ENCODE results near the gene CPVL. TPM values are rescaled to one million over a fixed set of nuclear protein-coding genes. Genes with fewer than 3 reads are reported as not detected.

The CPVL gene
- total RNA-seq, 2 donors from 2014 or later, result 1.4 TPM; not detected in 1

DNA sequence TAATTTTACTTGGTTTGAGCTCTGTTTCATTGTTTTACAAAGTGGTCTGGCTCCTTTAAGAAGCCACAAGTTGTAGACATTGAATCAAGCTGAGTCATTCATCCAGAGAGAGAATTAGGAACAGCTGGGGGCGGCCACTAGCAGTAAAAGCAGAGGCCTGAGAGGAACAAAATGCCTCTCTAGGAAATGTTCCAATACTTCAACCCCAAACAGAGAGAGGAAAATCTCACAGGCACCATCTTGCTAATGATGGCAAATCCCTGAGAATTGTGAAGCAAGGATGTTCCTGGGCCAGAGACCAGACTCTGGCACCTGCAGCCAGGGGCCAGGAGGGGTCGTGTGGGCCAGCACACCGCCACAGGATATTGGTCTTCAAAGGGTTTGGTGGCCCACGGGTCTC lies 161.7 kb downstream of the CPVL start:
- no peak for ATAC-seq
- Mint-ChIP-seq H3K36me3 (no peaks in the 10 kb centered on the region), H3K4me1 (ENCODE audit: low read depth in 2 of 2) (peaks cover 10 to 11% of the 10 kb centered on the region in 2 donors)

GRCh38 chr7:28984217-28984616 lies 162.1 kb downstream of the CPVL start:
- Mint-ChIP-seq H3K27me3 (peaks cover 22 to 32% of the 10 kb centered on the region in 2 donors), H3K4me3 (no peak overlapping the region), H3K4me1 (ENCODE audit: low read depth in 2 of 2) (peaks cover 10 to 11% of the 10 kb centered on the region in 2 donors), H3K36me3 (no peaks in the 10 kb centered on the region), H3K27ac (no peak overlapping the region), H3K9me3 (no peaks in the 10 kb centered on the region)
- ATAC-seq, result no peak
- no peak for DNase-seq (ENCODE audit: low spot score)

More for the DNA sequence above, 161.7 kb downstream of the CPVL start:
- DNase-seq (ENCODE audit: low spot score), result no peak
- Mint-ChIP-seq H3K4me3 (no peak overlapping the region), H3K27me3 (peaks cover 22 to 28% of the 10 kb centered on the region in 2 donors), H3K9me3 (no peaks in the 10 kb centered on the region), H3K27ac (no peak overlapping the region)

DNA sequence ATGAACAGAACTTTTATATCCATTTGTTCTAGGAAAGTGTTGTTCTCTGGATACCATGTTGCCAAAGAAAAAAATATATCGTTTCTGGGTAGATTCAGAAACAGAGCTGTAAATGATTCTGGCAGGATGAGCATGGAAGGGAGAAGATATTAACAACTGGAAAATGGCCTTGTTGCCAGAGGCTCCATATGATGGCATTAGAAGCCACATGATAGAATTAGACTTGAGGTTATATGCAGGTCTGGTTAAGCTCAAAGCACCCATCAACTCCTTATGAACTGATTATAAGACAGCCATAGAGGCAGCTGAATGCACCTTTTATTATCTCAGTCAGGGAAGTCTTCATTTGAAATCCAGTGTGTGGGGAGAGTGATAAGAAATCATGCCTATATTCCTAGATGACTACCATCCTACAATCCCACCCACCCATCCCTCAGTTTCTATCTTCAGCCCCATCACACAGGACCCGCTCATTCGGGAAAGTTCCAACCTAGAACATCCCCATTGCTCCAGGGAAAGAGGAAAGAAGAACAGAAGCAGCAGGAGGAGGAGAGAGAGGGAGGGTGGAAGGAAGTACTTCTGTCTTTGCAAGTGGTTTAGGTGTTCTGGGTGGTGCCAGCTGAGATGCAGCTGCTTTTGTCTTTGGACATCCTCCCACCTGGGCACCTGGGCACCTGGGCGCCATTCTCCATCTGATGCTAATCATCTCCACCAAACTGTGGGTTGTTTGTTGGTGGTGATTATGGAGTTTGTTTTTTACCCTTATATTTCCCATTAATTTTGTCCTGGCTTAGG lies 162.7 kb downstream of the CPVL start:
- ATAC-seq (no peak), DNase-seq (ENCODE audit: low spot score) (no peak)
- Mint-ChIP-seq H3K27me3 (peaks cover 24 to 33% of the 10 kb centered on the region in 2 donors), H3K9me3 (no peaks in the 10 kb centered on the region), H3K36me3 (no peaks in the 10 kb centered on the region), H3K27ac (no peak overlapping the region), H3K4me1 (ENCODE audit: low read depth in 2 of 2) (peaks cover 10 to 11% of the 10 kb centered on the region in 2 donors), H3K4me3 (no peak overlapping the region)

GRCh38 chr7:28981161-28981465 lies 165.2 kb downstream of the CPVL start:
- Mint-ChIP-seq H3K36me3 (no peaks in the 10 kb centered on the region), H3K4me1 (ENCODE audit: low read depth in 2 of 2) (peaks cover 0 to under 1% of the 10 kb centered on the region in 2 donors), H3K27ac (no peak overlapping the region), H3K27me3 (peaks cover 13 to 18% of the 10 kb centered on the region in 2 donors), H3K4me3 (no peak overlapping the region), H3K9me3 (no peaks in the 10 kb centered on the region)
- DNase-seq (ENCODE audit: low spot score) (no peak), ATAC-seq (no peak)

DNA sequence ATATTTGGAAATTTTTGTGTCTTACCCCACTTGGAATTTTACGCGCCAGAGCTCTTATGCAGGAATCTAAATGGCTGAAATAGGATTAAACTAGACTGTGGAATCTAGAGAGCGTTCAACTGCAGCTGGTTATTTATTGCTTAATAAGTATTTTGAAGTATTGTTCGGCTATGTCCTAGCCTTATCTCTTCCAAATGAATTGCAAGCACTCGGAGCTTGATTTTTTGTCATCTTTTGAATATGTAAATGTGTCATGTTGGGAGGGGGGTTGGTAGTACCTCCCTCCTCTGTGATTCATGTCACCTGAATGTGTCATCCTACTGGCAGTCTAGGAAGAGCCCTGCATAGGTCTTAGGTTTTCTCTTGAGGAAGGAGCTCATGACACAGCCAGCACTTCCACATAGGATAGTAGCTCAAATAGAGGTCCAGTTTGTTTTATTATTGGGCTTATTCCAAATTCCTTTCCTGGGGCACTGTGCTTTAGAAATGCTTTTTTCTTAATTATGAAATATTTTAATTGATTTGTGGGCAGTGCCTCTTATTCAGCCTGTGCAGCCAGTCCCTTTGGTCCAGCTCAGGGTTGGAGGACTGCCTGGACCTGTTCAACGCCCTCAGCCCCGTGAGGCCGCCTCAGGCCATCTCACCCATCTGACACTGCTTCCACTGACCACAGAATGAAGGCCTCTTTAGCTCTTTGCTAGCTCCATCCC lies 165.7 kb downstream of the CPVL start:
- no peaks in the 10 kb centered on the region for H3K36me3 Mint-ChIP-seq
- H3K27ac Mint-ChIP-seq, result no peak overlapping the region
- H3K4me1 Mint-ChIP-seq (ENCODE audit: low read depth in 2 of 2), result no peaks in the 10 kb centered on the region
- ATAC-seq (no peak), DNase-seq (ENCODE audit: low spot score) (no peak)
- peaks cover 8 to 18% of the 10 kb centered on the region in 2 donors for H3K27me3 Mint-ChIP-seq
- no peak overlapping the region for H3K4me3 Mint-ChIP-seq
- H3K9me3 Mint-ChIP-seq, result no peaks in the 10 kb centered on the region

GRCh38 chr7:28979776-28980175 lies 166.6 kb downstream of the CPVL start:
- Mint-ChIP-seq H3K27me3 (peaks cover 7 to 20% of the 10 kb centered on the region in 2 donors), H3K36me3 (no peaks in the 10 kb centered on the region), H3K4me3 (no peak overlapping the region), H3K27ac (no peak overlapping the region), H3K4me1 (ENCODE audit: low read depth in 2 of 2) (no peaks in the 10 kb centered on the region), H3K9me3 (no peaks in the 10 kb centered on the region)
- ATAC-seq (no peak), DNase-seq (ENCODE audit: low spot score) (no peak)

GRCh38 chr7:28977881-28978280 lies 168.5 kb downstream of the CPVL start:
- no peak for DNase-seq (ENCODE audit: low spot score)
- Mint-ChIP-seq H3K36me3 (peaks cover 11% of the 10 kb centered on the region), H3K4me3 (no peak overlapping the region), H3K27me3 (peaks cover 18 to 28% of the 10 kb centered on the region in 2 donors), H3K27ac (no peak overlapping the region), H3K4me1 (ENCODE audit: low read depth in 2 of 2) (no peaks in the 10 kb centered on the region), H3K9me3 (peaks cover 10% of the 10 kb centered on the region)
- ATAC-seq, result no peak

DNA sequence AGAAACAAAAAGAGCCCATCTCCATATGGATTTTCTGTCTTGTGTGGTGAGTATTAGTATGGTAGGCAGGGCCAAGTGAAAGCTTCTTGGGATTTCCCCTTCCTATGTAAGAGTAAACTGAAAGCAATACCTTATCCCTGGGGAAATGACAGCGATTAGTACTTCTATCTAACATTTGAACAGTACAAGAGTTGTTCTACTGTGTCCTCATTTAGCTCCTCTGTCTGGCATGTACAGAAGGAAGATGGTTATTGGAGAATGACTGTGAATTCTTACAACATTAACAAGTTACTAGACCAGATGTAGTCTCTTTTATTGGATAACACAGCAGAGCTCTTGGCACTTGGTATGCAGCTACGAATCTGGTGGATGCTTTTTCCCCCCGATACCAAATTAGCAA lies 170.3 kb downstream of the CPVL start:
- Mint-ChIP-seq H3K4me3 (no peak overlapping the region), H3K4me1 (ENCODE audit: low read depth in 2 of 2) (no peaks in the 10 kb centered on the region), H3K9me3 (peaks cover 13% of the 10 kb centered on the region), H3K36me3 (peaks cover 18% of the 10 kb centered on the region), H3K27ac (no peak overlapping the region), H3K27me3 (peaks cover 25 to 27% of the 10 kb centered on the region in 2 donors)
- ATAC-seq (no peak), DNase-seq (ENCODE audit: low spot score) (no peak)

DNA sequence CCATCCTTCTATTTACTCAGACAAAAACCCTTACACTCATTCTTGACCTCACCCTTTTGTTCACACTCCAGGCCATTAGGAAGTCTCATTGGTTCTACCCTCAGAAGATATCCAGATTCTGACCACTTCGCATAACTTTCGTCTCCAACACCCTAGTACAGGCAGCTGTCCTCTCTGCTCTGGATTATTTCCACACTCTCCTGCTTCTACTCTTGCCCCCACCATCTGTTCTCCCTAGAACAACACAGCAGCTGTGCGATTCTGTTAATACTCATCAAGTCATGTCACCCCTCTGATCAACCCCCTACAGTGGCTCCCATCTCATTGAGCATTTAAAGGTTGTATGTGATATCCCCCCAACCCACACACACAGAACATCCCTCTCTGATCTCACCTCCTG lies 172.7 kb downstream of the CPVL start:
- Mint-ChIP-seq H3K4me1 (ENCODE audit: low read depth in 2 of 2) (no peaks in the 10 kb centered on the region), H3K36me3 (peaks cover 18% of the 10 kb centered on the region), H3K4me3 (no peak overlapping the region), H3K27ac (no peak overlapping the region), H3K27me3 (peaks cover 16 to 18% of the 10 kb centered on the region in 2 donors), H3K9me3 (peaks cover 13% of the 10 kb centered on the region)
- ATAC-seq (peak in 1 of 2 donors; percentile 9), DNase-seq (ENCODE audit: low spot score) (no peak)

GRCh38 chr7:28964056-28964455 lies 182.3 kb downstream of the CPVL start:
- DNase-seq (ENCODE audit: low spot score) (no peak), ATAC-seq (no peak)
- Mint-ChIP-seq H3K27ac (no peak overlapping the region), H3K27me3 (peaks cover 20 to 22% of the 10 kb centered on the region in 2 donors), H3K36me3 (no peaks in the 10 kb centered on the region), H3K9me3 (no peaks in the 10 kb centered on the region), H3K4me1 (ENCODE audit: low read depth in 2 of 2) (no peaks in the 10 kb centered on the region), H3K4me3 (no peak overlapping the region)

DNA sequence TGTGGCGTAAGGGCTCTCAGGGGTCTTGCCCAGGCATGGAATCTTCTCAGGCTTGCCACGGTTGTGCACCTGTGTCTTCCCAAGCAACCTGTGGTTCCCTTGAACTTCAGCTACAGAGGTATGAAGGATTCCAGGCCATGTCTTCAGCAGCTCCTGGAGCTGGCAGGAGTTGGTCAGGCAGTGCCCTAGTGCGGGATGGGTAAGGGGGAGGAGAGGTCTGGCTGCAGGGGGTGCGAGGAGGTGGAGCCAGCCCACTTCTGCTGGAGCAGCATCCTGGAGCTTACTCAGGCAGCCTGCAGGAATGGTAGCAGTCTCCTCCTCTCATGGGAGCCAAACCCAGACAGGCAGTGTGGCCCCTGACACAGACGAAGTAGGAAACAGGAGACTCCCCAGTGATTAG lies 184.4 kb downstream of the CPVL start:
- no peaks in the 10 kb centered on the region for H3K36me3 Mint-ChIP-seq
- H3K9me3 Mint-ChIP-seq, result no peaks in the 10 kb centered on the region
- H3K4me3 Mint-ChIP-seq, result no peak overlapping the region
- no peak overlapping the region for H3K27ac Mint-ChIP-seq
- H3K4me1 Mint-ChIP-seq (ENCODE audit: low read depth in 2 of 2), result peaks cover 0 to 7% of the 10 kb centered on the region in 2 donors
- H3K27me3 Mint-ChIP-seq, result peaks cover 32 to 38% of the 10 kb centered on the region in 2 donors
- no peak for ATAC-seq
- no peak for DNase-seq (ENCODE audit: low spot score)

DNA sequence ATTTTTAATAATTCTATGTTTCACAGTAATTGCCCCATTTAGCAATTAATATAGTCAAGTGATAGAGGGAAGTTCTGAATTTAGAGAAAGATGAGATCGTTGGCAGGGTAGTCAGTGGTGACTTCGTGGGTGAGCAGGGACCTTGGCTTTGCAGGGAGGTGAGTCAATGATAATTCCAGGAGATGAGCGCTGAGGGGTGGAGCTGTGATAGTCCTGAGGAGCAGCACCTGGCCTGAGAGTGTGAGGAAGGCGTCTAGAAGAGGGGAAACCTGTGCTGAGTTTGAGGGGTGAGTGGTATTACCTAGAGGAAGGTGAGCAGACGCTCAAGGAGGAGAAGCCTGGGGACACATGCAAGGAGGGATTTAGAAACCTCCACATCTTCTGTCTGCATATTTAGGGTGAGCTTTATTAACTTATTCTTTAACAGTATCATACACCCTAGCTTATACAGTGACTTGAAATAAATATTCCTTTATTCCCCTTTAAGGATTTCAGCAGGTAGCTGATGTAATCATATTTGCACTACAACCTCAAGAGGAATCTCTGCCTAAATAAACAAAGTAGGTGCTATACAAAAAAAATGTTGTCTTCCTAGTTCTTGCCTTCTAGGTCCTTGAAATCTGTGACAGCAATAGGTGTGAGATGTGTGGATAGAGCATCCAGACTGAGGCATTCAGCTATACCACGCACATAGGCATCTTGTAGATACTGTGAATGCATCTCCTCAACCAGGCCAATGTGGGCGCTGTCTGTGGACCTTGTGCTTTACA lies 186.1 kb downstream of the CPVL start:
- ATAC-seq (no peak), DNase-seq (ENCODE audit: low spot score) (no peak)
- Mint-ChIP-seq H3K27me3 (peaks cover 31 to 40% of the 10 kb centered on the region in 2 donors), H3K4me3 (no peak overlapping the region), H3K36me3 (no peaks in the 10 kb centered on the region), H3K9me3 (no peaks in the 10 kb centered on the region), H3K4me1 (ENCODE audit: low read depth in 2 of 2) (peaks cover 0 to 9% of the 10 kb centered on the region in 2 donors), H3K27ac (no peak overlapping the region)

GRCh38 chr7:28958980-28959347 lies 187.4 kb downstream of the CPVL start:
- Mint-ChIP-seq H3K27me3 (peaks cover 37 to 45% of the 10 kb centered on the region in 2 donors), H3K27ac (no peak overlapping the region), H3K4me3 (no peak overlapping the region), H3K36me3 (no peaks in the 10 kb centered on the region), H3K9me3 (no peaks in the 10 kb centered on the region), H3K4me1 (ENCODE audit: low read depth in 2 of 2) (peaks cover 0 to 10% of the 10 kb centered on the region in 2 donors)
- no peak for ATAC-seq
- DNase-seq (ENCODE audit: low spot score), result no peak
